ENCODE measurements around the gene GPR35.

- TF ChIP-seq CTCF (conservative IDR thresholded peaks at IDR 0.05): no peak
- TF ChIP-seq ZFX (IDR thresholded peaks at IDR 0.05): no peak
Measured at GRCh38 chr2:240635998-240636547, 10.8 kb downstream of the GPR35 start.
